Activated CD8-positive, alpha-beta memory T cell treated with anti-CD3 and anti-CD28 coated beads for 1 hour (primary cell): ENCODE data around the gene PLIN3.
"Not testable (repeated sequence)": the region's sequence is repeated elsewhere in the genome, so short reads cannot be mapped to it uniquely, and the experiment has no call there.

Experiments
- DNase-seq, 2 donors: peaks; one replicate each; pipeline ENCODE4 v3.0.0-alpha.2; 2020; ENCODE audit warnings: low read depth in 1 of 2; ENCODE audit errors: extremely low read depth in 1 of 2

The PLIN3 gene

GRCh38 chr19:4892962-4893361 lies 25.5 kb upstream of the PLIN3 start:
- not testable (repeated sequence) for DNase-seq

DNA sequence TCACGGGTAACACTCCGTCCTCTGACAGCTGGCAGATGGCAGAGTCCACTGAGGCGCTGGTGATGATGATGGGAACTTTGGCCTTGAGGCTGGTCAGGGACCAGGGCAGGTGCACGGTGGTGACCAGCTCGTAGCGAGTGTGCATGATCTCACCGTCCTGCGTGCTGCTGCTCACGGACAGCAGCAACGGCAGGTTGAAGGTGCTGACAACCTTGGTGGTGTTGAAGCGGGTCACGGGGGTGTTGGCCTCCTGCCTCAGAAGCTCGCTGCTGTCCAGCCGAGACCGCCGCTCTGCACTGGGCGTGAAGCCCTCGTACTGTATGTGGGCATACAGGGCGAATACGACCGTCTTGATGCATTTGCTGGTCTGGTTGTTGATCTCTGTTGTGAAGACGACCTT lies 23.6 kb upstream of the PLIN3 start:
- DNase-seq, result no peak

DNA sequence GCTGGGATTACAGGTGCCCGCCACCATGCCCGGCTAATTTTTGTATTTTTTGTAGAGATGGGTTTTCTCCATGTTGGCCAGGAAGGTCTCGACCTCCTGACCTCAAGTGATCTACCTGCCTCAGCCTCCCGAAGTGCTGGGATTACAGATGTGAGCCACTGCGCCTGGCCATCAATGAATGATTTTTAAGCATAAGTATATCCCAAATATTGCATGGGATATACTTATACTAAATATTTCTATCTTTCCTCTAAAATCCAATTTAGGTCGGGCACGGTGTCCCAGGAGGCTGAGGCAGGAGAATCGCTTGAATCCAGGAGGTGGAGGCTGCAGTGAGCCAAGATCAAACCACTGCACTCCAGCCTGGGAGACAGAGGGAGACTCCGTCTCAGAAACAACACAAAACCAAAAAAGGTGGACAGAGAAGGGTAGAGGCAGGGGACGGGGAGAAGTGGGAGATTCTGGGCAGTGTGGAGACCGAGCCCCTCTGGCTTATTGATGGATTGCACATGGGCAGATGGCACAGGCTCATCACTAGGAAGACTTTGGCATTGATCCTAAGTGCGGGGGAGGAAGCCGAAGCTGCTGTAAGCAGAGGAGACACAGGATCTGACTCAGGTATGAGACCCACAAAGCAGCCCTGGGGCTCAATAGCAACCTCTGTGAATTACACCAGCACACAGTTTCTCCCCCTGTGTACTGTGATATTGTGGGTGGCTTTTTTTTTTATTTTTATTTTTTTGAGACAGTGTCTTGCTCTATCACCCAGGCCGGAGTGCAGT lies 21.8 kb upstream of the PLIN3 start:
- no peak for DNase-seq

DNA sequence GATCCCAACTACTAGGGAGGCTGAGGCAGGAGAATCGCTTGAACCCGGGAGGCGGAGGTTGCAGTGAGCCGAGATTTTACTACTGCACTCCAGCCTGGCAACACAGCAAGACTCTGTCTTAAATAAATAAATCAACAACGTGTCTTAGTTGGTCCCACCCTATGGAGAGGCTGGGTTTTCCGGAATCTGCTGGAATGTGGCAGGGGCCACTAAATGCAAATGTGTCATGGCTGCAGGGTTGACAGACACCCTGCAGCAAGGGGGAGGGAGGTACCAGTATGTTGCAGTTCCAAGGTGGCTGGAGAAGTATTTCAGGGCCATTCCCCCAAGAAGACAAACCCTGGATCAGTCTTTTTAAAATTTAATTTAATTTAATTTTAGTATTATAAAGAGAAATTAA lies 20.3 kb upstream of the PLIN3 start:
- not testable (repeated sequence) for DNase-seq

DNA sequence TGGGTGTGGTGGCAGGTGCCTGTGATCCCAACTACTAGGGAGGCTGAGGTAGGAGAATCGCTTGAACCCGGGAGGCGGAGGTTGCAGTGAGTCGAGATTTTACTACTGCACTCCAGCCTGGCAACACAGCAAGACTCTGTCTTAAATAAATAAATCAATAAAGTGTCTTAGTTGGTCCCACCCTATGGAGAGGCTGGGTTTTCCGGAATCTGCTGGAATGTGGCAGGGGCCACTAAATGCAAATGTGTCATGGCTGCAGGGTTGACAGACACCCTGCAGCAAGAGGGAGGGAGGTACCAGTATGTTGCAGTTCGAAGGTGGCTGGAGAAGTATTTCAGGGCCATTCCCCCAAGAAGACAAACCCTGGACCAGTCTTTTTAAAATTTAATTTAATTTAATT lies 17.5 kb upstream of the PLIN3 start:
- not testable (repeated sequence) for DNase-seq

- not testable (repeated sequence) for DNase-seq
Observed at GRCh38 chr19:4882874-4883273, 15.4 kb upstream of the PLIN3 start.

DNA sequence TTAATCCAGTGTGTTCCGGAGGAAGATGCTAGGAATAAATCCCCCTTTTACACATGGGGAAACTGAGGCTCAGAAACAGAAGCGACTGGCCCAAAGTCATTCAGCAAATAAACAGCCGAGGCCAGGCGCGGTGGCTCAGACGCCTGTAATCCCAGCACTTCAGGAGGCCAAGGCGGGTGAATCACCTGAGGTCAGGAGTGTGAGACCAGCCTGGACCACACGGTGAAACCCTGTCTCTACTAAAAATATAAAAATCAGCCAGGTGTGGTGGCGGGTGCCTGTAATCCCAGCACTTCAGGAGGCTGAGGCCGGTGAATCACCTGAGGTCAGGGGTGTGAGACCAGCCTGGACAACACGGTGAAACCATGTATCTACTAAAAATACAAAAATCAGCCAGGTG lies 11.6 kb upstream of the PLIN3 start:
- DNase-seq, result no peak

GRCh38 chr19:4878491-4878968 lies 11.1 kb upstream of the PLIN3 start:
- no peak for DNase-seq

- no peak for DNase-seq
Observed at GRCh38 chr19:4877753-4878490, 10.5 kb upstream of the PLIN3 start.

- DNase-seq, result no peak
Observed at GRCh38 chr19:4873930-4874329, 6.5 kb upstream of the PLIN3 start.

- DNase-seq, result no peak
Observed at GRCh38 chr19:4871711-4872110, 4.2 kb upstream of the PLIN3 start.

DNA sequence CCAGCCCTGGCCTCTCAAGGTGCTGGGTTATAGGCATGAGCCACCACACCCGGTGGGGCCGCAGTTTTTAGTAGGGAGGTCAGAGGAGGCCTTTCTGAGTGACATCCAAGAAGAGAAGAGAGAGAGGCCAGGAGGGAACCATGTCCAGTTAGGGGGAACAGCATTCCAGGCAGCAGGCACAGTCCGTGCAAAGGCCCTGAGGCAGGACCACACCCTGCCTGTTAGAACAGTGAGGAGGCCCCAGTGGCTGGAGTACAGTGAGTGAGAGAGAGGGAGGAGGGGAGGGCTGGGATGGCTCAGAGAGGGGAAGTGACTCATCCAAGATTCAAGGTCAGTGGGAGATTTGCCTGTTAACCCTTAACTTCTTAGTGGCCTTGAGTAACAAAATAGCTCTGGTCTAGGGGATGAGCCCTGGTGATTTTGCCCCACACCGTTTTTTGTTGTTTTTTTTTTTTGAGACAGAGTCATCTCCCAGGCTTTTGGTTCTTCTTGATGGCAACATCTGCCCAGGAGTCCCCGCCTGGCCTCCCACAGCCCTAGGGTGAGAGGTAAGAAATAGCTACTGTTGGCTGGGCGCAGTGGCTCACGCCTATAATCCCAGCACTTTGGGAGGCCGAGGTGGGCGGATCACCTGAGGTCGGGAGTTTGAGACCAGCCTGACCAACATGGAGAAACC lies 2.7 kb upstream of the PLIN3 start:
- DNase-seq, result no peak

DNA sequence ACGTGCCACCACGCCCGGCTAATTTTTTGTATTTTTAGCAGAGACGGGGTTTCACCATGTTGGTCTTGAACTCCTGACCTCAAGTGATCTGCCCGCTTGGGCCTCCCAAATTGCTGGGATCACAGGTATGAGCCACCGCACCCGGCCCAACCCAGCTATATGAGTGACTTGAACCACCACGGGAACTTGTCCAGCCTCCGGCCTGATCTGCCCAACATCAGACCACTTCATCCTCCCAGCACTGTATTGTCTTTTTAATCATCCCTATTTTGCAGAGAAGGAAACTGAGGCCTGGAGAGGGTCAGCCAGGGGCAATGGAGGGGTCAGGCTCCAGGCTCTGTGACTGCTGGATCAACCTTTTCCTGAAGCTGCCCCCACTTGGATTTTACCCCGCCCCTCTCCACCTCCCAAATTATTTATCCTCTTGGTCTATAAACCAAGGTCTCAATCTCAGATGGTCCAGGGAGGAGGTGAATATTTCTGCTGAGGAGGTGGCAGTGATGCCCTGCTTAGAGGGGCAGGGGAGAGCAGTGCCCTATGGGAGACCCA lies 893 bp upstream of the PLIN3 start:
- DNase-seq, result no peak

GRCh38 chr19:4866595-4867424 lies 657 bp downstream of the PLIN3 start:
- DNase-seq, result peak in 1 of 2 donors; percentile 21

GRCh38 chr19:4861147-4861546 lies 6.3 kb downstream of the PLIN3 start:
- DNase-seq, result no peak

DNA sequence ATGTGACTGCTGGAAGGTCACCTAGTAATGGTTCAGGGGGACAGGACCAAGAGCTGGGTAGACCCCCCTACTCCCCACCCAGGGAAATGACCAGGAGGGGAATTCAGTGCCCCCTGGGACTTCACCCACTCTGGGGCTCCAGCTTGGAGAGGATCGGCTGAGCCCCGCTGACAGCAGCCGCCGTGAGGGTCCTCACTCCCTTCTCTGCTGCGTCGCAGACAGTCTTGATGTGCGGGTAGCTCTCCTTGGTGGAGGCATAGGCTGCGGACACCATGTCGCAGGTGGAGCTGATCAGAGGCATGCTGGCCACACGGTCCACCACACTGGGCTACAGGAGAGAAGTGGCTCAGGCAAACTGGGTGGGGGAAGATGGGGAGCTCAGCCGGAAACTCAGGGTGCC lies 7.8 kb downstream of the PLIN3 start:
- DNase-seq, result no peak

GRCh38 chr19:4856468-4856867 lies 11.0 kb downstream of the PLIN3 start:
- not testable (repeated sequence) for DNase-seq

DNA sequence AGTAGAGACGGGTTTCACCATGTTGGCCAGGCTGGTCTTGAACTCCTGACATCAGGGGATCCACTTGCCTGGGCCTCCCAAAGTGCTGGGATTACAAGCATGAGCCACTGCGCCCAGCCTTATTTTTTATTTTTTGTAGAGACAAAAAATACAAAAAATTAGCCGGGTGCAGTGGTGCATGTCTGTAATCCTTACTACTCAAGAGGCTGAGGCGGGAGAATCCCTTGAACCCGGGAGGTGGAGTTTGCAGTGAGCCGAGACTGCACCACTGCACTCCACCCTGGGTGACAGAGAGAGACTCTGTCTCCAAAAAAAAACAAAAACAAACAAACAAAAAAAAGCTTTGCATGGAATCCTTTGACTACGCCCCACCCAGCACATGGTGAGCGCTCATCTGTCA lies 14.0 kb downstream of the PLIN3 start:
- DNase-seq, result not testable (repeated sequence)

- DNase-seq, result no peak
Observed at GRCh38 chr19:4852484-4852883, 15.0 kb downstream of the PLIN3 start.

DNA sequence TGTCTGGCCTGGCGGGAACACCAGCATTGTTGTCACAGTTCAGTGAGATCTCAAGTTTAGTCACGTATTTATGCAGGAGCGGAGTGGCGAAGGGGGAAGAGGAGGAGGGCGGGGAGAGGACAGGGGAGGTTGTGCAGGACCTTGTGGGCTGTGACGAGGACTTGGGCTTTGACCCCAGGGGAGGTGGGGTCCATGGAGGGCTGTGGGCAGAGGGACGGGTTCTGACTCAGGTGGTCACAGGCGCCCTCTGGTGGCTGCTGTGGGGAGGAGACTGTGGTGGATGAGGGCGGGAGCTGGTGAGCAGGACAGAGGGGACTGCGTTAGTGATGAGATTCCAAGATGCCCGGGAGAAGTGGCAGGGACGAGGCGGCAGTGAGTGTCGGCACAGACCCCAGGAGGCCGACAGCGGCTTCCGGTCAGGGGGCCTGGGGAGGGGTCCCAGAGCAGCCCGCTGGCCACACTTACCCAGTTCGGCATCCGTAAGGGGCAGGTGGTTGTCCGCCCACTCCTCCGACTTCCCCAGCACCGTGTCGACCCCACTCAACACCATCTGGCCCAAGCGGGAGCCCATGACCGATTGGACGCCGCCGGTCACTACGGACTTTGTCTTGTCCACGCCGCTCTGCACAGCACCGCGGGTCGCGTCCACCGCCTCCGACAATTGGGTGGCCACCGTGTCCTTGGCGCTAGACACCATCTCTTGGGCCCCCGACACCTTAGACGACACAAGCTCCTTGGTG lies 15.7 kb downstream of the PLIN3 start:
- peak; percentile 47 to 61 for DNase-seq
